Testis (tissue), 2 donors: ENCODE measurements around the gene RBM17.

Experiments used
- POLR2A ChIP-seq: fragments of 450-650 bp; IDR thresholded peaks from one replicate; pipeline ENCODE4 v1.6.1; 2017; ENCODE audit warnings: antibody characterized with exemption, mild to moderate bottlenecking, moderate library complexity
- TF ChIP-seq, protein P1 (sequence below), 3 experiments: fragments of 450-650 bp in 2 of 3; fragments of 200-600 bp in 1 of 3; sonication (generic) in 1 of 3; IDR thresholded peaks; one replicate each; pipeline ENCODE4 v1.5.1; 2016 to 2019; ENCODE audit warnings: antibody characterized with exemption in 3 of 3, mild to moderate bottlenecking in 2 of 3, moderate library complexity in 1 of 3

DNA sequence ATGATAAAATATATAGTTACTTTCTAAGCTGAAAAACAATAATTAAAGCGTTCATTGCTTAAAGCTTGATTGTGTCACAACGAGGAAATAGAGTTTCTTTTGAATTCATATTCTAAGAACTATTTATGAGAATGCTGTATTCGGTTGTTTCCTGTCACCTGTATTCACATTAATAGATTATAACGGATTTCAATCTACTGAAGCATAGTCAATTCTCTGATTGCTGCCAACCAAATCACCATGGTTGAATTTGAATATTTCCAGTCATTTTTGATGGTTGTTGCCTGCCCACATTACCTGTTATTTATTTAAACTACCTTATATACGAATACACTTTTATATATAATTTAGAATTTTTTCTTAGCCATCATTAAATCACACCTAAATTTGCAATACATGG lies 48.6 kb upstream of the RBM17 start:
- TF ChIP-seq, protein P1, sequence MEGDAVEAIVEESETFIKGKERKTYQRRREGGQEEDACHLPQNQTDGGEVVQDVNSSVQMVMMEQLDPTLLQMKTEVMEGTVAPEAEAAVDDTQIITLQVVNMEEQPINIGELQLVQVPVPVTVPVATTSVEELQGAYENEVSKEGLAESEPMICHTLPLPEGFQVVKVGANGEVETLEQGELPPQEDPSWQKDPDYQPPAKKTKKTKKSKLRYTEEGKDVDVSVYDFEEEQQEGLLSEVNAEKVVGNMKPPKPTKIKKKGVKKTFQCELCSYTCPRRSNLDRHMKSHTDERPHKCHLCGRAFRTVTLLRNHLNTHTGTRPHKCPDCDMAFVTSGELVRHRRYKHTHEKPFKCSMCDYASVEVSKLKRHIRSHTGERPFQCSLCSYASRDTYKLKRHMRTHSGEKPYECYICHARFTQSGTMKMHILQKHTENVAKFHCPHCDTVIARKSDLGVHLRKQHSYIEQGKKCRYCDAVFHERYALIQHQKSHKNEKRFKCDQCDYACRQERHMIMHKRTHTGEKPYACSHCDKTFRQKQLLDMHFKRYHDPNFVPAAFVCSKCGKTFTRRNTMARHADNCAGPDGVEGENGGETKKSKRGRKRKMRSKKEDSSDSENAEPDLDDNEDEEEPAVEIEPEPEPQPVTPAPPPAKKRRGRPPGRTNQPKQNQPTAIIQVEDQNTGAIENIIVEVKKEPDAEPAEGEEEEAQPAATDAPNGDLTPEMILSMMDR (IDR thresholded peaks at IDR 0.05) = no peak
- no peak for TF ChIP-seq POLR2A
